PC-3 (cell line): ENCODE results near the gene SIDT2.

ENCODE experiments used
- EZH2 ChIP-seq: fragments of 300-600 bp; sonication (generic); IDR thresholded peaks from one replicate; pipeline ENCODE4 v1.6.1; 2017; ENCODE audit warnings: antibody characterized with exemption, mild to moderate bottlenecking, low read length; ENCODE audit not compliant: unreplicated experiment
- EZH2phosphoT487 ChIP-seq: fragments of 300-600 bp; sonication (generic); IDR thresholded peaks from 2 replicates; pipeline ENCODE4 v1.6.1; 2018; ENCODE audit warnings: mild to moderate bottlenecking, antibody characterized with exemption, low read length, borderline replicate concordance
- TF ChIP-seq, protein P1 (sequence below): fragments of 300-600 bp; sonication (generic); conservative IDR thresholded peaks from 2 replicates; pipeline ENCODE4 v1.5.1; 2017; ENCODE audit warnings: antibody characterized with exemption, low read depth, mild to moderate bottlenecking, low read length

DNA sequence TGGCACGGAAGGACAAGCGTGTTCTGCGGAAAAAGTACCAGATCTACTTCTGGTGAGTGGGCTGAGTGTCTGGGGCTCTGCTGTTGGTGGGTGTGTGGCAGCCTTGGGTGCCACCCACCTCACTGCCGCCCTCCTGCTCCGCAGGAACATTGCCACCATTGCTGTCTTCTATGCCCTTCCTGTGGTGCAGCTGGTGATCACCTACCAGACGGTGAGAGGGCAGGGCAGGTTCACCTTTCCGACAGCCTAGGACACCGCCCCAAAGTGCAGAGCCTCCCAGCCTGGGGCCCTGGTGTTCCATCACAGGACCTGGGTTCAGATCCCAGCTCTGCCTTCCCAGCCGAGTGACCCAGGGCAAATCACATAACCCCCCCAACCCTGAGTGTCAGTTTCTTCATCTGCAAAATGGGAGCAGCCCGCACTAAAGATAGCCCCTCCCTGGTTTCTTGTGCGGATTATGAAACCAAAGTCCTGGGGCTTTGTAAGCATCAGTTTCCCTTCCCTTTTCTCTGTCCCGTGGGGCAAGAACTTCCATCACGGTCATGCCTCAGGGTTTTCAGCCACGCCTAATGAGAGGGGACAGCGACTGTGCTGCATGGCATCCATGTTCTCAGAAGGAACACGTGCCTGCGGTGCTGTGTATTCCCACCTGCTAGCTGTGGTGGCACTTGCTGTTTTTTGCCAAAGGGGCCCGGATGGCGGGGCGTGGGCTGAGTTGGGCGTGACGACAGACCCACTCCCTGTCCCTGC lies 10.8 kb downstream of the SIDT2 start:
- TF ChIP-seq, protein P1, sequence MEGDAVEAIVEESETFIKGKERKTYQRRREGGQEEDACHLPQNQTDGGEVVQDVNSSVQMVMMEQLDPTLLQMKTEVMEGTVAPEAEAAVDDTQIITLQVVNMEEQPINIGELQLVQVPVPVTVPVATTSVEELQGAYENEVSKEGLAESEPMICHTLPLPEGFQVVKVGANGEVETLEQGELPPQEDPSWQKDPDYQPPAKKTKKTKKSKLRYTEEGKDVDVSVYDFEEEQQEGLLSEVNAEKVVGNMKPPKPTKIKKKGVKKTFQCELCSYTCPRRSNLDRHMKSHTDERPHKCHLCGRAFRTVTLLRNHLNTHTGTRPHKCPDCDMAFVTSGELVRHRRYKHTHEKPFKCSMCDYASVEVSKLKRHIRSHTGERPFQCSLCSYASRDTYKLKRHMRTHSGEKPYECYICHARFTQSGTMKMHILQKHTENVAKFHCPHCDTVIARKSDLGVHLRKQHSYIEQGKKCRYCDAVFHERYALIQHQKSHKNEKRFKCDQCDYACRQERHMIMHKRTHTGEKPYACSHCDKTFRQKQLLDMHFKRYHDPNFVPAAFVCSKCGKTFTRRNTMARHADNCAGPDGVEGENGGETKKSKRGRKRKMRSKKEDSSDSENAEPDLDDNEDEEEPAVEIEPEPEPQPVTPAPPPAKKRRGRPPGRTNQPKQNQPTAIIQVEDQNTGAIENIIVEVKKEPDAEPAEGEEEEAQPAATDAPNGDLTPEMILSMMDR = no peak
- TF ChIP-seq EZH2 (no peak), EZH2phosphoT487 (no peak)
